H7 (cell line): ENCODE data around the gene HSBP1. TPM values are rescaled to one million over a fixed set of nuclear protein-coding genes. Genes with fewer than 3 reads are reported as not detected.

Source experiments
- DNase-seq: peaks from one replicate; pipeline ENCODE4 v3.0.0; 2012
- H3K27me3 ChIP-seq: 2 replicates; pipeline ENCODE4 v1.6.0; 2011; ENCODE audit warnings: mild to moderate bottlenecking, low read length; ENCODE audit not compliant: control insufficient read depth, insufficient read depth
- H3K36me3 ChIP-seq: replicated peaks from 2 replicates; pipeline ENCODE4 v1.5.1; 2011; ENCODE audit warnings: low read length; ENCODE audit not compliant: control insufficient read depth, insufficient read depth
- H3K4me3 ChIP-seq: 2 replicates; pipeline ENCODE4 v1.5.1; 2011; ENCODE audit warnings: low read depth, mild to moderate bottlenecking, control low read depth, low read length, moderate library complexity; ENCODE audit not compliant: insufficient read depth
- total RNA-seq: library from RNA; depleted of rRNA; stranded (reverse); fragments of >200 nt; shearing (Covaris generic); gene quantifications from 2 replicates; pipeline ENCODE4 v1.2.3, GENCODE V29; 2014

The HSBP1 gene
- total RNA-seq, 1 experiment from 2014 or later = 124 TPM

GRCh38 chr16:83793179-83793578 is 14.6 kb upstream of the HSBP1 start:
- DNase-seq = peak; percentile 49
- no peak overlapping the region for H3K4me3 ChIP-seq
- H3K36me3 ChIP-seq = no peaks in the 10 kb centered on the region
- no peaks in the 10 kb centered on the region for H3K27me3 ChIP-seq

DNA sequence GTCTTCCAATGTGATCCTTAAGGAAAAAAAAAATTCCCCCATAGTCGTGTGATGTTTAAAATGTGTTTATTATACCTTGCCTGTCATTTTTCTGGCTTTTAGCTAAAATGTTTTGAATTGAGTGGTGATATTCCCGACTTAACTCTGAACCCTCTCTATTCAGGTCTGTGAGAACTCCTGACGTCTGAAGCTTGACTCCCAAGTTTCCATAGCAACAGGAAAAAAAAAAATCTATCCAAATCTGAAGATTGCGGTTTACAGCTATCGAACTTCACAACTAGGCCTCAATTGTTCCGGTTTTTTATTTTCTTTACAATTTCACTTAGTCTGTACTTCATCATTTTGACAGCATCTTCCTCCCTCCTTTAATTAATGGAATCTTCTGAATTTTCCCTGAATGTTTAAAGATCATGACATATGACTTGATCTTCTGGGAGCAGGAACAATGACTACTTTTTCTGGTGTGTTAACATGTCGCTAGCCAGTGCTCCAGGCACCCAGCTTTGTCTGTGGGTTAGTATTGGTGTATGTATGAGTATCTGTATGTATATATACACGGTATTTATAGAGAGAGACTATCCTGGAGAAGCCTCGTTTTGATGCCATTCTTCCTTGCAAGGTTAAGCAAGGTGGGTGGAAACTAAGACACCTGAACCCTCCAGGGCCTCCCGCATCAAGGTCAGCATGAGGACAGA is 12.8 kb upstream of the HSBP1 start:
- H3K4me3 ChIP-seq = no peak overlapping the region

GRCh38 chr16:83797013-83797412 is 10.8 kb upstream of the HSBP1 start:
- H3K27me3 ChIP-seq = no peaks in the 10 kb centered on the region
- no peak overlapping the region for H3K4me3 ChIP-seq
- peak; percentile 23 for DNase-seq
- H3K36me3 ChIP-seq = no peaks in the 10 kb centered on the region

More for the DNA sequence above, 12.8 kb upstream of the HSBP1 start:
- no peaks in the 10 kb centered on the region for H3K27me3 ChIP-seq
- no peaks in the 10 kb centered on the region for H3K36me3 ChIP-seq
- DNase-seq = no peak

DNA sequence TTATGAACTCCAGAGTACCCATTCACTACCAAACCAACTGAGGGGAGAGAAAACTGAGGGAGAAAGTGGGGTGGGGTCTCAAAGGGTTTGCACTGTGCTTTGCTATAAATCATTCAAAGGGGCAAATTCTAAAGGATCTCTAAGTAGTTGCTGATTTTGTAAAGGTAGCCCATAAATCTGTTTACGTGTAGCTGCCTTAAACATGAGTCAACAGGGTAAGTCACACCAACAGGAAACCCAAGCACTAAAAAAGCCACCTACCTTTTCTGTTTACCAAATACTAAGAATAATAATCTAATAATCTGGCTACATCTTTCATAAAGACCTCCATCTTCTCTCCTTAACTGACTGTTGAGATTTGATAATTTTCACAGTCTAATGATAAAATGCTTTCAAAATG is 8.4 kb upstream of the HSBP1 start:
- Histone ChIP-seq H3K27me3 (no peaks in the 10 kb centered on the region), H3K4me3 (no peak overlapping the region), H3K36me3 (no peaks in the 10 kb centered on the region)
- no peak for DNase-seq

- H3K27me3 ChIP-seq = no peaks in the 10 kb centered on the region
- no peaks in the 10 kb centered on the region for H3K36me3 ChIP-seq
- H3K4me3 ChIP-seq = no peak overlapping the region
- DNase-seq = no peak
Observed at GRCh38 chr16:83802135-83802534, 5.6 kb upstream of the HSBP1 start.

- Histone ChIP-seq H3K36me3 (no peaks in the 10 kb centered on the region), H3K27me3 (no peaks in the 10 kb centered on the region), H3K4me3 (no peak overlapping the region)
- no peak for DNase-seq
Observed at GRCh38 chr16:83802554-83803205, 5.1 kb upstream of the HSBP1 start.

DNA sequence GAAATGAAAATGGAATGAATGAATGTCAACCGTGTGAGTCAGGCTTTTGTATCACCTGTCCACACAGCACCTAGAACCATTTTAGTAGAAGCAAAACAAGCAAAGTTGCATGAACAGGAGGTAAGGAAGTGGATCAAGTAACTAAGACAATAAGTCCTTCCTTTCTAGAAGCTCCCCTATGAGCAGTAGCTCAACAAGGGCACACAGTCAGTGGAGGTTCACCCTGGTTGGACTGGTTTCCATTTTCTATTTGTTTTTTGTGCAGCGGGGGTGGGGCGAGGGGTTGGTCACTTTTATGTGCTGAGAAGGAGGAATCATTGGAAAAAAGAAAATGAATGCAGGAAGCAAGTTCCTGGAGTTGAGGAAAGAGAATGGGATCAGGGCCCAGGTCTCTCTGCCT is 4.0 kb upstream of the HSBP1 start:
- H3K4me3 ChIP-seq = no peak overlapping the region
- DNase-seq = no peak
- no peaks in the 10 kb centered on the region for H3K36me3 ChIP-seq
- H3K27me3 ChIP-seq = no peaks in the 10 kb centered on the region

DNA sequence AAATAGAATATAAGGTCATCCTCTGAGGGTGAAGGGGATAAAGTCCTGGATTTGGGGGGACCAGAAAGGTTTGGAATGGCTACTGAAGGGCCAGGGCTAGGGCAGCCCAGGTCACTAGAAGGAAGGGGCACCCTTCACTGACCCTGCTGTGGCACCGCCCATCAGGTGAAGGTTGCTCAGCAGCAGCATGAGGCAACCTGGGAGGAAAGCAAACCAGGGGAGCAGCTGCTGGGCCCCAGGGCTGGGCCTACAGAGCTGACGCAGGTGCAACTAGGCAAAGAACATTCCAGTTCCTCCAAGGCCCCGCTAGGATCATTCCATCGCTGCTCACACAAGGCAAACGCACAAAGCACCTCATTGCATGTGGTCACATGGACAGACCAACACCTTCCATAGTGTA is 3.4 kb upstream of the HSBP1 start:
- Histone ChIP-seq H3K4me3 (no peak overlapping the region), H3K27me3 (no peaks in the 10 kb centered on the region), H3K36me3 (no peaks in the 10 kb centered on the region)
- no peak for DNase-seq

DNA sequence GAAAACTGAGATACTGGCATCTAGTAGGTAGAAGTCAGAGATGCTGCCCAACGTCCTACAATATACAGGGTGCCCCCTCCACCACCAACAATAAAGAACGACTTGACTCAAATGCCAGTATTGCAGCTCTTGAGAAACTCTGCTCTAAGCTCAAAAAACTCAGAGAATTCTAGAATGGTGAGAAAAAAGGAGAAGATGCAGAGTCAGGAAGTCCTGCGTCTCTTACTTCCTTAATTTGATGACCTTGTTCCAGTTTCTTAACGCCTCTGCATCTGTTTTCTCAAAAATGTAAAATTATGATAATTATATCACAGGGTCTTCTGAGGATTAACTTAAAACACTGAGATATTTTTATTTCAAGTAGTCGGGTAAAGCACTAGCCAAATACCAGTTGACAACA is 1.7 kb upstream of the HSBP1 start:
- Histone ChIP-seq H3K36me3 (no peaks in the 10 kb centered on the region; the same call in 1 of the 2 replicates), H3K27me3 (no peaks in the 10 kb centered on the region), H3K4me3 (no peak overlapping the region)
- DNase-seq = no peak

DNA sequence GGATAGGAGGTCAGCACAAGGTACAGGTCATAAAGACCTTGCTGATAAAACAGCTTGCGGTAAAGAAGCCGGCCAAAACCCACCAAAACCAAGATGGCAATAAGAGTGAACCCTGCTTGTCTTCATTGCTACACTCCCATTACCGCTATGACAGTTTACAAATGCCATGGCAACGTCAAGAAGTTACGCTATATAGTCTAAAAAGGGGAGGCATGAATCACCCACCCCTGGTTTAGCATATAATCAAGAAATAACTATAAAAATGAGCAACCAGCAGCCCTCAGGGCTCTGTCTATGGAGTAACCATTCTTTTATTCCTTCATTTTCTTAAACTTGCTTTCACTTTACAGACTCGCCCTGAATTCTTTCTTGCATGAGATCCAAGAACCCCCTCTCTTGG is 1.0 kb upstream of the HSBP1 start:
- no peak for DNase-seq
- H3K4me3 ChIP-seq = no peak overlapping the region

DNA sequence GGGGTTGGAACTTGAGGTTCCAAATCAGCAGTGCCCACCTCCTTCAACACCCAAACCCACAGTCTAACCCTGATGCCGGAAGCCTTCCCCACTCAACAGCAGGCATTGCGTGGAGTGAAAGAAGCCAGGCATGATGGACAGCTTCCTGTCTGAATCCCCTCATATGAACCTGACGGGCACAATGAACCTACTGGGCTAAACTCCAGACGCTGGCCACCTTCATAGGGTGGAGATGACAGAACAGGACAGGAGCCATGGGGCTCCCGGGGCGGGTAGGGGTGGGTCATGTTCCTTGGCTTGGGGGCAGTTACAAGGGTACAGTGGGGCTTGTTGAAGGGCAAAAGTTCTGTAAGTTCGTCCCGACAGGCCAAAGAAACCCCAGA is 460 bp upstream of the HSBP1 start:
- DNase-seq = no peak
- Histone ChIP-seq H3K27me3 (no peaks in the 10 kb centered on the region), H3K36me3 (no peaks in the 10 kb centered on the region; the same call in 1 of the 2 replicates), H3K4me3 (no peak overlapping the region)

More for the DNA sequence above, 1.0 kb upstream of the HSBP1 start:
- no peaks in the 10 kb centered on the region for H3K27me3 ChIP-seq
- no peaks in the 10 kb centered on the region; the same call in 1 of the 2 replicates for H3K36me3 ChIP-seq

- Histone ChIP-seq H3K4me3 (peak overlapping the region; percentile 91), H3K36me3 (no peaks in the 10 kb centered on the region; the same call in 1 of the 2 replicates), H3K27me3 (no peaks in the 10 kb centered on the region)
- no peak for DNase-seq
Observed at GRCh38 chr16:83808573-83809014, 816 bp downstream of the HSBP1 start.

DNA sequence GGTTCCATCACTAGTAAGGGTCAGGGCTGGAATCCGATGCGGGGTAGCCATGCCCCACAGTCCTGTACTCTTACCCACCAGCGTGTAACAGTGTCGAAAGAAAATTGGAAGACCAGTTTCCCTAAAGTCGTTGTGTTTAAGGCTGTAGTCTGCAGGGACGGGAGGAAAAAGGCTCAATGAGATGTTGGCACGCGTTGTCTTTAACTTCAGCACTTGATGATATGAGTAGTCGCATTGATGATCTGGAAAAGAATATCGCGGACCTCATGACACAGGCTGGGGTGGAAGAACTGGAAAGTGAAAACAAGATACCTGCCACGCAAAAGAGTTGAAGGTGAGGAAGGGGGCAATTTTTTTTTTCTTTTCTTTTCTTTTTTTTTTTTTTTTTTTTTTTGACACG is 1.3 kb downstream of the HSBP1 start:
- Histone ChIP-seq H3K4me3 (peak overlapping the region; percentile 91), H3K27me3 (no peaks in the 10 kb centered on the region), H3K36me3 (no peaks in the 10 kb centered on the region; the same call in 1 of the 2 replicates)
- DNase-seq = no peak

GRCh38 chr16:83810901-83811300 is 3.1 kb downstream of the HSBP1 start:
- Histone ChIP-seq H3K4me3 (no peak overlapping the region), H3K27me3 (no peaks in the 10 kb centered on the region), H3K36me3 (no peaks in the 10 kb centered on the region; the same call in 1 of the 2 replicates)
- no peak for DNase-seq
